ENCODE results near the gene HEPN1.

The HEPN1 gene

GRCh38 chr11:124884869-124885479, 34.1 kb upstream of the HEPN1 start:
- no peak for DNase-seq (ENCODE audit: low read depth, low spot score)

DNA sequence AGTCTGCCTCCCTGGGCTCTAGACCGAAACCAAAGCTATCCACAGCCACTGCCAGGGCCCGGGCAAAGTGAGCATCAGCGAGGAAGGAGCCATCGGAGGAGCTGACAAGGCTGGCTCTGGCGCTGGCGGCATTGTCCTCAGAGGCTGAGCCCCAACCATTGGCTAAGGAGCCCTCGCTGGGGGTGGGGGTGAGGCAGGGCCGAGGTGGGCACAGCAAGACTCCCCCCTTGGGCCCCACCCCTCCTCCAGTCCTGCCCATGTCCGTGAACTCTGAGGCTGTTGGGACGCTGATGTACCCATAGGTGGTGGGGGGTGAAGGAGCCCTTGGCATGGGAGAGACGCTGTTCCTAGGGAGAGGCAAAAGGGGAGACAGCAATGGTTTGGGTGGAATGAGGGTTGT, 32.6 kb upstream of the HEPN1 start:
- DNase-seq (ENCODE audit: low read depth, low spot score) = no peak

DNA sequence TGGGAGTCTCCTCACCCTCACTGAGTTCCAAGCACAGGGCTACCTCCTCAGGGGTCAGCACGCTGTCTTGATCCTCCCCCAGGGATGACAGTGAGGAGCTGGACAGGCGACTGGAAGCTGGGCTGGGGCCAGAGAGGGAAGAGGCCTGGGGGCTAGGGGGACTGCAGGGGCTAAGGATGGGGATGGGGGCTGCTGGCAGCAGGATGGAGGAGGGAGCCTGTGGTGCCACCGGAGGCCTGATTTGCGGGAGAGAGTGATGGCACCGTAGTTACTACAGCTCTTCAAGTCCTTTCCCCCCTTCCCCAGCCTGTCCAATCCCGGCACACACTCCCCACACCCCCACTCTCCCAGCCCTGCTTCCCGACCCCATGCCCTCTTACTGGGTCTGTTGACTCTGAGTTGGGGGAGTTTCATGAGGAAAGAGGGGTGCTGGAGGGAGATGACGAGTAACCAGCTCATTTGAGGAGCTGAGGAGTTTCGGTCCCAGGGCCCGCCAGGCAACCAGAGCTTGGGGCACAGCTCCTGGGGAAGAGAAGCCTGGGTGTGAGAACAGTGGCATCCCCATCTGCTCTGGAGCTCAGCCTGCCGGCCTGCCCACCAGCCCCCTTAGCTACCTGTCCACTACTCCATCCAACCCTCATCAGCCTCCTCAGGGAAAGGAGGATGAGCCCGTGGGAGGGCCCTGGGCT, 31.9 kb upstream of the HEPN1 start:
- no peak for DNase-seq (ENCODE audit: low read depth, low spot score)

GRCh38 chr11:124887667-124888013, 31.4 kb upstream of the HEPN1 start:
- DNase-seq (ENCODE audit: low read depth, low spot score) = no peak

- no peak for DNase-seq (ENCODE audit: low read depth, low spot score)
Observed at GRCh38 chr11:124889191-124890091, 29.6 kb upstream of the HEPN1 start.

DNA sequence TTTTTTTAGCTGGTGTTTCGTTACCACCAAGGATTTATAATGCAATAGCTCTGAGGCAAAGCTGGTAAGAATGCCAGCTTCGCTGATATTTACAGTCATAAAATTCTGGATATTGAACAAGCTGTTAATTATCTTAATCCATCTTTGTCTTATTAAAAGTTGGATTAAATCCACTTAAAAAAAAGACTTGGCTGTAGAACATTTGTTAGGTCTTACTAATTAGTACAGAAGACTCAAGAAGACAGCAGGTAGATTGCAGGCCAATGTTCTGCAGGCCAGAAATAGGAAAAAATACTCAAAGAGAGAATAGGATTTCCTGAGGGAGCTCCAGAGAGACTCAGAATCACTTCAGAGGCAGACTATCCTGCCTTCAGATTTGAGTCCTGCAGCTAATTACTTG, 28.9 kb upstream of the HEPN1 start:
- DNase-seq (ENCODE audit: low read depth, low spot score) = no peak

GRCh38 chr11:124890683-124891372, 28.2 kb upstream of the HEPN1 start:
- DNase-seq (ENCODE audit: low read depth, low spot score) = no peak

GRCh38 chr11:124891373-124891861, 27.6 kb upstream of the HEPN1 start:
- no peak for DNase-seq (ENCODE audit: low read depth, low spot score)

GRCh38 chr11:124892146-124892545, 26.9 kb upstream of the HEPN1 start:
- DNase-seq (ENCODE audit: low read depth, low spot score) = no peak

GRCh38 chr11:124892750-124893454, 26.1 kb upstream of the HEPN1 start:
- no peak for DNase-seq (ENCODE audit: low read depth, low spot score)

DNA sequence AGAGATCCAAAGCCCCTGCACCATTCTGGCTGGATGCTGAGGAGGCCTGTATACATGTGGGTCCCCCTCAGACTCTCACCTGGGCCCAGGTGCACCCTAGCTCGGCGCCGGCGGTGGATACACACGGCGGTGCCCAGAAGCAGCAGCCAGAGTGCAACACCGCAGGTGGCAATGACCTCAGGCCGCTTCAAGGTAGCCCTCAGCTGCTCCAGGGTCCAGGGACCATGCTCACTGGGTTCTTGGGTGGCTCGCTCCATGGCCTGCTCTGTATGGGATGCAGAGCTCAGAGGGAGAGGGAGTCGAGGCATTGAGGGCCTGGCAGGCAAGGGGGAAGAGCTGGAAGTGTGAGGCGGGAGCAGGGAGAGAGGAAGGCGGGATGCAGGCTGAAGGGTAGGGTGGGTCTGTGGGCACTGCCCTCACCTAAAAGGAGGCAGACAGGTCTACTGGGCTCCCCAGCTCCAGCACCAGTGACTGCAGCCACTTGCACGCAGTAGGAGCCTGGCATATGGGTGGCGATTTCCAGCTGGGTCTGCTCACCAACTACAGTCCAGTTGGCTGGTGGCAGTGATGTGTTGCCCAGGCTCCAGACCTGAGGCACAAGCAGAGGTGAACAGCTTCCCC, 25.2 kb upstream of the HEPN1 start:
- DNase-seq (ENCODE audit: low read depth, low spot score) = no peak

GRCh38 chr11:124894606-124895430, 24.2 kb upstream of the HEPN1 start:
- DNase-seq (ENCODE audit: low read depth, low spot score) = no peak

DNA sequence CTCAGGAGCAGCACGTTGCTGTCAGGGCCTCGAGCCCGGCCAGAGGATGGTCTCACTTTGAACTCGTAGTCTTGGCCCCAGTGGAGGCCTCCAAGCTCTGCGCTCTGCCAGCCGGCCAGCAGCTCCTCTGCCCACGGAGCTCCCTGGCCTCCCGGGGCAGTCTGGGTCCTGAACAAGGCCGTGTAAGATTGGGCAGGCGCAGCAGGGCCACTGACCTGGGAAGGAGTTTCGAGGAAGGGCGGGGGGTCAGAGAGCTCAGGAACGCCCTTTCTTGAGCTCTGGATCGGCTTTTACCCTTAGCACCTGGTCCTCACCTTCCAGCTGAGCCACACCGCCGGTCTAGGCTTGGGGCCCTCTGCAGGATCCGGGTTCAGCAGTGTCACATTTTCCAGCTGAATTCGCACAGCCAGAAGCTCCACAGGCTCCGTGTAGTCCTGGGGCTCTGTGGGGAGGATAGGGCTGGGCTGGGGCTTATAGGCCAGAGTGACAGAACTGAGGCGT, 23.5 kb upstream of the HEPN1 start:
- DNase-seq (ENCODE audit: low read depth, low spot score) = no peak

GRCh38 chr11:124896071-124896750, 22.8 kb upstream of the HEPN1 start:
- no peak for DNase-seq (ENCODE audit: low read depth, low spot score)

DNA sequence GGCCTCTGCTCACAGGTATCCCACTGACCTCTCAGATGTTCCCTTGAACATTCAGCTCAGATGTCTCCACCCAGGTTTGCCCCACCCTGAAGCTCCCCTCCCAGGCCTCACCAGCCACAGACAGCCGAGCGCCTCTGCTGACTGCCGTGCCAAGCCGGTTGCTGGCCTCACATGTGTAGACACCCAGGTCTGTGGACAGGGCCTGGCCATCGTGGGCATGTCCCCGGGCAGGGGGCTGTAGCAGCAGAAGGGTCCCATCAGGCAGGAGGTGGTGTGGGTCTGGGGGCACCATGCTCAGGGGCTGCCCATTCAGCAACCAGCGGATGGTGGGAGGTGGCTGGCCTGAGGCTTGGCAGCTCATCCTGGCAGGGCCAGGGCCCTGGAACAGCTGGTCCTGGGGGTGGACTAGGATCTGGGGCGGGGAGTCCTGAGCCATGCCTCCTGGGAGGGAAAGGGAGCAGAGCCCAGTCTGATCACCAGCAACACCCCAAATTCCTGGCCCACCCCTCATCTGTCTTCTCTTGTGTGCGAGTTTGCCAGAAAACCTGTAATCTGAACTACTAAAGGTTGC, 22.1 kb upstream of the HEPN1 start:
- no peak for DNase-seq (ENCODE audit: low read depth, low spot score)

GRCh38 chr11:124897674-124898262, 21.3 kb upstream of the HEPN1 start, which contains the start of gene ROBO4:
Gene ROBO4, minus strand, starts transcription at chr11:124897865. Its CDS starts 70 bp downstream, at chr11:124897795.
- DNase-seq (ENCODE audit: low read depth, low spot score) = no peak

GRCh38 chr11:124898263-124898680, 20.8 kb upstream of the HEPN1 start:
- DNase-seq (ENCODE audit: low read depth, low spot score) = no peak

- DNase-seq (ENCODE audit: low read depth, low spot score) = no peak
Observed at GRCh38 chr11:124898711-124899110, 20.3 kb upstream of the HEPN1 start.
